ENCODE measurements around the gene IL1R2. TPM values are rescaled to one million over a fixed set of nuclear protein-coding genes. Genes with fewer than 3 reads are reported as not detected.
"Not testable (repeated sequence)": the region's sequence is repeated elsewhere in the genome, so short reads cannot be mapped to it uniquely, and the experiment has no call there.

Gene IL1R2
- polyA plus RNA-seq, 1 donor (not counting 4 experiments of a cell fraction or from before 2014, with no cell fraction given) = 57.3 TPM

- no peaks in the 10 kb centered on the region for H3K27me3 ChIP-seq (ENCODE audit: control insufficient read depth, extremely low read depth, insufficient read depth, low read length)
- no peak overlapping the region for H2AFZ ChIP-seq (ENCODE audit: control insufficient read depth, low read length)
- FAIRE-seq (no peak), DNase-seq (ENCODE audit: low read depth, low spot score) (no peak)
- no peaks in the 10 kb centered on the region for H3K36me3 ChIP-seq (ENCODE audit: control insufficient read depth in 2 of 2, extremely low read depth in 1 of 2, insufficient read depth in 2 of 2, low read length in 2 of 2)
- H4K20me1 ChIP-seq (ENCODE audit: control insufficient read depth, extremely low read depth, insufficient read depth, low read length) = no peaks in the 10 kb centered on the region
- peaks cover 7% of the 10 kb centered on the region for H3K9me3 ChIP-seq (ENCODE audit: control insufficient read depth, low read depth, low read length)
- no peak overlapping the region for H3K27ac ChIP-seq (ENCODE audit: control insufficient read depth, insufficient read depth, low read length)
- TF ChIP-seq, protein P1, sequence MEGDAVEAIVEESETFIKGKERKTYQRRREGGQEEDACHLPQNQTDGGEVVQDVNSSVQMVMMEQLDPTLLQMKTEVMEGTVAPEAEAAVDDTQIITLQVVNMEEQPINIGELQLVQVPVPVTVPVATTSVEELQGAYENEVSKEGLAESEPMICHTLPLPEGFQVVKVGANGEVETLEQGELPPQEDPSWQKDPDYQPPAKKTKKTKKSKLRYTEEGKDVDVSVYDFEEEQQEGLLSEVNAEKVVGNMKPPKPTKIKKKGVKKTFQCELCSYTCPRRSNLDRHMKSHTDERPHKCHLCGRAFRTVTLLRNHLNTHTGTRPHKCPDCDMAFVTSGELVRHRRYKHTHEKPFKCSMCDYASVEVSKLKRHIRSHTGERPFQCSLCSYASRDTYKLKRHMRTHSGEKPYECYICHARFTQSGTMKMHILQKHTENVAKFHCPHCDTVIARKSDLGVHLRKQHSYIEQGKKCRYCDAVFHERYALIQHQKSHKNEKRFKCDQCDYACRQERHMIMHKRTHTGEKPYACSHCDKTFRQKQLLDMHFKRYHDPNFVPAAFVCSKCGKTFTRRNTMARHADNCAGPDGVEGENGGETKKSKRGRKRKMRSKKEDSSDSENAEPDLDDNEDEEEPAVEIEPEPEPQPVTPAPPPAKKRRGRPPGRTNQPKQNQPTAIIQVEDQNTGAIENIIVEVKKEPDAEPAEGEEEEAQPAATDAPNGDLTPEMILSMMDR (optimal IDR thresholded peaks at IDR 0.05 in 1 of 3, IDR thresholded peaks at IDR 0.05 in 1 of 3, conservative IDR thresholded peaks at IDR 0.05 in 1 of 3; ENCODE audit: extremely low read depth in 1 of 3, insufficient read depth in 2 of 3, low read length in 3 of 3) = no peak
- no peak for TF ChIP-seq EZH2 (IDR thresholded peaks at IDR 0.05; ENCODE audit: low read length)
- H3K4me1 ChIP-seq (ENCODE audit: control insufficient read depth, extremely low read depth, insufficient read depth, low read length) = peaks cover 34% of the 10 kb centered on the region
- dilution Hi-C loops (cut with MboI; ENCODE audit: extremely low pct_ligation_motif_present, low sequenced_read_pairs) = no loop called here
- H3K4me2 ChIP-seq (ENCODE audit: control insufficient read depth, extremely low read depth, insufficient read depth, low read depth, low read length) = no peak overlapping the region
- no peak overlapping the region for H3K9ac ChIP-seq (ENCODE audit: control insufficient read depth, extremely low read depth, insufficient read depth, low read length)
- H3K4me3 ChIP-seq (ENCODE audit: control insufficient read depth in 2 of 3, extremely low read depth in 1 of 3, insufficient read depth in 2 of 3, low read depth in 1 of 3, low read length in 3 of 3) = no peak overlapping the region
- no peaks in the 10 kb centered on the region for H3K9me1 ChIP-seq (ENCODE audit: control insufficient read depth, extremely low read depth, insufficient read depth, low read length)
- no peaks in the 10 kb centered on the region for H3K79me2 ChIP-seq (ENCODE audit: control insufficient read depth, insufficient read depth, low read length)
Measured at GRCh38 chr2:102066554-102066953, 74.8 kb downstream of the IL1R2 start.

DNA sequence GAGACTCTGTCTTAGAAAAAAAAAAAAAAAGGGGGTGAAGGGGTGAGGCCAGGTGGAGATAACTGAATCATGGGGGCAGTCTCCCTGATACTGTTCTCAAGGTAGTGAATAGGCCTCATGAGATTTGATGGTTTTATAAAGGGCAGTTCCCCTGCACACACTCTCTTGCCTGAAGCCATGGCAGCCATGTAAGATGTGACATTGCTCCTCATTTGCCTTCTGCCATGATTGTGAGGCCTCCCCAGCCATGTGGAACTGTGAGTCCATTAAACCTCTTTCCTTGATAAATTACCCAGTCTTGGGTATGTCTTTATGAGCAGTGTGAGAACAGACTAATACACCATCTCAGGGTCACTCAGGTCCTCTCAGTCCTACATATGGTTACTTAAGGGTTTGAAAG, 76.4 kb downstream of the IL1R2 start:
- H3K9me1 ChIP-seq (ENCODE audit: control insufficient read depth, extremely low read depth, insufficient read depth, low read length); H3K36me3 ChIP-seq (ENCODE audit: control insufficient read depth in 2 of 2, extremely low read depth in 1 of 2, insufficient read depth in 2 of 2, low read length in 2 of 2); dilution Hi-C loops (cut with MboI; ENCODE audit: extremely low pct_ligation_motif_present, low sequenced_read_pairs); H3K4me2 ChIP-seq (ENCODE audit: control insufficient read depth, extremely low read depth, insufficient read depth, low read depth, low read length); H4K20me1 ChIP-seq (ENCODE audit: control insufficient read depth, extremely low read depth, insufficient read depth, low read length); H3K4me3 ChIP-seq (ENCODE audit: control insufficient read depth in 2 of 3, extremely low read depth in 1 of 3, insufficient read depth in 2 of 3, low read depth in 1 of 3, low read length in 3 of 3); H3K9me3 ChIP-seq (ENCODE audit: control insufficient read depth, low read depth, low read length); H3K9ac ChIP-seq (ENCODE audit: control insufficient read depth, extremely low read depth, insufficient read depth, low read length); H2AFZ ChIP-seq (ENCODE audit: control insufficient read depth, low read length); FAIRE-seq; H3K27me3 ChIP-seq (ENCODE audit: control insufficient read depth, extremely low read depth, insufficient read depth, low read length); H3K79me2 ChIP-seq (ENCODE audit: control insufficient read depth, insufficient read depth, low read length); H3K27ac ChIP-seq (ENCODE audit: control insufficient read depth, insufficient read depth, low read length); DNase-seq (ENCODE audit: low read depth, low spot score): not testable (repeated sequence)
- peaks cover 26% of the 10 kb centered on the region for H3K4me1 ChIP-seq (ENCODE audit: control insufficient read depth, extremely low read depth, insufficient read depth, low read length)

DNA sequence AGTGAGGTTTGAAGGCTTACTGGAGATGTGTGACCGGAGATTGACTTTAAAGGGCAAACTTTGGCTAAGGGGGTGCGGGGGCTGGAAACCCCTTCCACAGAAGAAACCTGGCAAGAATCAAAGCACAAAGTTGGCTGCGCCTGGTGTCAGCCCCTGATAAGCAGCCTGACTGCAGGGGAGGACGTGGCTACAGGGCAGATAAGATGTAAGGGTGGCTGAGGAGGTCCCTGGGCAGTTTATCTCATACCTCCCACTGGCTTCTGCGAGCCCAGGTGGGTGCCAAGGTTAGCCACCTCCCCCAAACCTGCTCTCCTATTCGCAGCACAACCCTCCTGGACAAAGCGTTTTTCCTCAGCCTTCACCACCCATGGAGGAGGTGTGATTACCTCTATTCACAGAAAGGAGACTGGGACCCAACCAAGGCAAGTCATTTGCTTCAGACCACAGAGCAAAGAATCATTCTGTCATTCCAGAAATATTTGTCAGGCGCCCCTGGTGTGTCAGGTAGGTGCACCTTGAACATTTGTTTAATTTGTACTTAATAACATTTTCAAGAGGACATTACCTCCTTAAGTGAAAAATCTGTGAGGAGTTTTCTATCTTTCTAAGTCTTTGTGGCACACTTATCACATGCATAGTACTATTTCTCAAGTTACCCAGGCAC, 77.7 kb downstream of the IL1R2 start:
- no peaks in the 10 kb centered on the region for H3K79me2 ChIP-seq (ENCODE audit: control insufficient read depth, insufficient read depth, low read length)
- no peak for FAIRE-seq
- no peak overlapping the region for H3K4me3 ChIP-seq (ENCODE audit: control insufficient read depth in 2 of 3, extremely low read depth in 1 of 3, insufficient read depth in 2 of 3, low read depth in 1 of 3, low read length in 3 of 3)
- peak overlapping the region; percentile 43 for H2AFZ ChIP-seq (ENCODE audit: control insufficient read depth, low read length)
- H3K9ac ChIP-seq (ENCODE audit: control insufficient read depth, extremely low read depth, insufficient read depth, low read length) = no peak overlapping the region
- H3K9me3 ChIP-seq (ENCODE audit: control insufficient read depth, low read depth, low read length) = peaks cover 7% of the 10 kb centered on the region
- H3K27me3 ChIP-seq (ENCODE audit: control insufficient read depth, extremely low read depth, insufficient read depth, low read length) = no peaks in the 10 kb centered on the region
- no peak for TF ChIP-seq EZH2 (IDR thresholded peaks at IDR 0.05; ENCODE audit: low read length)
- TF ChIP-seq, protein P1 (optimal IDR thresholded peaks at IDR 0.05 in 1 of 3, IDR thresholded peaks at IDR 0.05 in 1 of 3, conservative IDR thresholded peaks at IDR 0.05 in 1 of 3; ENCODE audit: extremely low read depth in 1 of 3, insufficient read depth in 2 of 3, low read length in 3 of 3) = no peak
- no peak overlapping the region for H3K27ac ChIP-seq (ENCODE audit: control insufficient read depth, insufficient read depth, low read length)
- no peaks in the 10 kb centered on the region for H3K36me3 ChIP-seq (ENCODE audit: control insufficient read depth in 2 of 2, extremely low read depth in 1 of 2, insufficient read depth in 2 of 2, low read length in 2 of 2)
- peak overlapping the region; percentile 47 for H3K4me2 ChIP-seq (ENCODE audit: control insufficient read depth, extremely low read depth, insufficient read depth, low read depth, low read length)
- no peaks in the 10 kb centered on the region for H3K9me1 ChIP-seq (ENCODE audit: control insufficient read depth, extremely low read depth, insufficient read depth, low read length)
- peaks cover 13% of the 10 kb centered on the region for H3K4me1 ChIP-seq (ENCODE audit: control insufficient read depth, extremely low read depth, insufficient read depth, low read length)
- no peaks in the 10 kb centered on the region for H4K20me1 ChIP-seq (ENCODE audit: control insufficient read depth, extremely low read depth, insufficient read depth, low read length)
- DNase-seq (ENCODE audit: low read depth, low spot score) = no peak
- dilution Hi-C loops (cut with MboI; ENCODE audit: extremely low pct_ligation_motif_present, low sequenced_read_pairs) = no loop called here

All from keratinocyte (primary cell).